ENCODE results near the gene FNDC10.
A peak's percentile ranks its signal among the peaks of the same experiment; 100 is the strongest.
"Not testable (repeated sequence)": the region's sequence is repeated elsewhere in the genome, so short reads cannot be mapped to it uniquely, and the experiment has no call there.

Gene FNDC10

DNA sequence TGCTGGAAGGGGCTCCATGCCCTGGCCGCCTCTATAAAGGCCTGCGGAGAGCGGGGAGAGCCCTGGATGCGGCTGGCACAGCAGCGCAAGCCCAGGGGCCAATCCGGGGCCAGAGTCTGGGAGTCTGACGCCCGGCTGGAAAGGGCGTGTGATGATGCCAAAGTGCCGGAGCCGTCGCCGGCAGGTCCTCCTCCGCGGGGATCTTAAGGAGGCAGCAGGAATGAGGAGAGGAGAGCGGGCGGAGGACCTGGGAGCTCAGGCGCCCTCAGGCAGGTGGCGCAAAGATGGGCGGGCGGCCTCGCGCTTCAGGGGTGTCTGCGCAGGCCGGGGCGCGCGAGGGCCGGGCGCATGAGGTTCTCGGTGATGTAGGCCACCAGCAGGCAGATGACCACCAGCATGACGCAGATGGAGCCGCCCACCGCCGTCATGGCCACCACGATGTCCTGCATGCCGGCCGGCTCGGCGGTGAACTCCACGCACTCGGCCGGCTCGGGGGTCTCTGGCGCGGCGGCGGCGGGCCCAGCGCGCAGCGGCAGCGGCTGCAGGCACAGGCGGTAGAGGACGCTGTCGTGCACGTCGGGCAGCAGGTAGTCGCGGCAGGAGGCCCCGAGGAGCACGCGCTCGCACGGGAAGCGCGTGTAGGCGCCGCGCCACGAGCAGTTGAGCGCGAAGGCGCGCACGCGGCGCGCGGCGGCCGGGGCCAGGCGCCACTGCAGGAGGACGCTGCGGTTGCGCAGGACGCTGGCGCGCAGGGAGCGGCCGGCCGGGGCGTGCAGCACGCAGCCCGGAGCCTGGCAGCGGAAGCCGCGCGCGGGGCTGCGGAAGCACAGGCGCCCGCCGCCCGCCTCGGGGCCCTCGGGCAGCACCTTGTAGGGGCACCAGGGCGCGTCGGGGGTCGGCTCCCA lies 653 bp downstream of the FNDC10 start:
- peak; percentile 47 for DNase-seq (ENCODE audit: low read depth)

DNA sequence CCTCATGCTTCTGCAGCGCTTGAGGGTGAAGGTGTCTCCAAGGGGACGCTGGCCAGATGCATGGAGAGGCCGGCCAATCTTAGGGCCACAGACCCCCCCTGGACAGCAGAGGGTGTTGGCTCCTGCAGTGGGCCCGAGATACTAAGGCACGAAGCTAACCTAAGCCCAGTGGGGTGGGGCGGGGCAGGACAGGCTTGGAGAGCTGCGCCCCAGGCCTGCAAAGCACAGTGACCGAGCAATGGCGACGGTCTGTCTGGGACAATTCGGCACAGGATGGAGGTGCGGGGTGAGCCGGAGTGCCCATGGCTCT lies 1.3 kb downstream of the FNDC10 start:
- no peak for DNase-seq (ENCODE audit: low read depth)

DNA sequence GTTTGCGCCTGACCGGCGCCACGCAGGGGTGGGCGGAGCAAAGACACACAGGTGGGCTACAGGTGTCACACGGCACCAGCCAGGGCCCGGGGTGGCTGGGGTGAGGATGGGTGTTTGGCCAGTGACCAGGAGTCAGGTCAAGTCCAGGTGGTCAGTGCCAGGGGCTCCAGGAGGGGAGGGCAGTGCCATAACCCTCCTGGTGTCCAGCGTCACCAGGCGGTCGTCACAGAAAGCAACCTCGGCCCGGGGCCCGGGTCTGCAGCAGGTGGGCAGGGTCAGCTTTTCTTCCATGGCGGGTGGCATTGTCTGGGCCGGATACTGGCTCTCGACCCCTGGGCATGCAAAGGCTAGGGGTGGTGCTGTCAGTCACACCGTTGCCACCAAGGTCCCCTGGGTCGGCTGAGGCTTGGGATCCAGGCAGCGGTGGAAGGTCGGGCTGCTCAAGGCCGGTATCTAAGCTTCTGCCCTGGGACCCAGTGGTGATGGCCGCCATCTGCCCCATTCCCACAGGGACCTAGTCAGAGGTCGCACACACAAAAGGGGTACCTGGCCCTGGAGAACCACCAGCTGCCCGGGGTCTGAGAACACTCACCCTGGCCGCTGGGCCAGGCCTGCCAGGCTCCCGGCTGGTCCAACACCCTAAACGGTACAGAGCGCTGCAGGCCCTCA lies 1.8 kb downstream of the FNDC10 start:
- no peak for DNase-seq (ENCODE audit: low read depth)

DNA sequence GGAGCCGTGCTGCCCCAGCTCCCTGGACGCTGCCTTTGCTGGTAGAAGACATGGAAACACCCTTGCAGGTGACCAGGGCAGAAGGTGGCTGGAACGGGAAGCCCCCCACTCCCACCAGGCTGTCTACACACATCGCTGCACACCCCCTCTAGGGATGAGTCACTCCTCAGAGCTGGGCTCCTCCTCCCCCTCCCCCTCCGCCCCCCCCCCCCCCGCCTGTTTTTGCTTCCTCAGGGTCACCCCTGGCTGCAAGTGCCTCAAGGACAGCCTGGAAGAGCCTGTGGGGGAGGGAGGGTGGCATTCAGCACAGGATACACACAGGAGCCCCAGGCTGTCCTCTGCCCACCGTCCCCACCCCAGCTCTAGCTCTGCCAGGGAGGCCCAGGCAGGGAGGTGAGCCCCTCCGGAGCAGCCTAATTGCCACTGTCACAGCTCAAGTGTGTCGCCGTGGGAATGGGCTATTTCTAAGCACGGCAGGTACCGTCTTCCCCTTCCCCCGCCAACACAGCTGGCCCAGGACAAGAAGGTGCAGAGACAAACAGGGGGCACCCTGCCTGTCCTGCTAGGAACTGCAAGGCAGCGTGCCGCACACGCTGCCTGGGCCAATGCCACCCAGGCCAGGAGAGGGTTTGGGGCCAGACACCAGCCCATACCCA lies 2.5 kb downstream of the FNDC10 start:
- no peak for DNase-seq (ENCODE audit: low read depth)

DNA sequence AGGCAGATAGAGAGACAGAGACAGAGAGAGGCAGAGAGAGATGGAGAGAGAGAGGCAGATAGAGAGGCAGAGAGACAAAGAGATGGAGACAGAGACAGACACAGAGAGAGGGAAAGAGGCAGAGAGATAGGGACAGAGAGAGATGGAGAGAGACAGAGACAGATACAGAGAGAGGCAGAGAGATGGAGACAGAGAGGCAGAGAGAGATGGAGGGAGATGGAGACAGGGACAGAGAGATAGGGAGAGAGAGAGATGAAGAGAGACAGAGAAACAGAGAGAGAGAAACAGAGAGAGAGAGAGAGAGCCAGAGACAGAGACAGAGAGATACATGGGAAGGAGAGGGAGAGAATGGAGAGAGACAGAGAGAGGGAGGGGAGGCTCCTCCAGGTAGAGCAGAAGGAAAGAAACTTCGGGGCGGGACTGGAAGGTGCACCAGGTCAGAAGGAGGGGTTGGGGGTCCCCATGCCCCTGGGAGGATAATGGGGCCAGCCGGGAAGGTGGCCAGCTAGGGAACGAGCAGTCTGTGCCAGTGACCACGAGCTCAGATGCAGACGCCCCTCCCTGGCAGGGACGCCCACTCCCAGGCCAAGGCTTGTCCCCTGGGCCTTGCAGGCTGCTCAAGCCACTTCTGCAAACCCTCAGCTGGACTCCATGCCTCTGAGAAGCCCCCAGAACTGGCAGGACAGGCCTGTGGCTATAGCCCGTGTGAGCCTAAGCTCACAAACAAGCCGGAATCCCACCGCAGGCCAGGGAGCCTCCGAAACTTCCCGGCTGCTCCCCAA lies 3.3 kb downstream of the FNDC10 start:
- no peak for DNase-seq (ENCODE audit: low read depth)

DNA sequence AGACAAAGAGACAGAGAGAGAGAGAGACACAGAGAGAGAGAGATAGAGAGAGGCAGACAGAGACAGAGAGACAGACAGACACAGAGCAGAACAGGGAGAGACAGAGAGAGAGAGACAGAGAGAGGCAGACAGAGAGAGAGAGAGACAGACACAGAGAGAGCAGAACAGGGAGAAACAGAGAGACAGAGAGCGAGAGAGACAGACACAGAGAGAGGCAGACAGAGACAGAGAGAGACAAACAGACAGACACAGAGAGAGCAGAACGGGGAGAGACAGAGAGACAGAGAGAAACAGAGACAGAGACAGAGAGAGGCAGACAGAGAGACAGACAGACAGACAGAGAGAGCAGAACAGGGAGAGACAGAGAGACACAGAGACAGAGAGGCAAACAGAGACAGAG lies 4.6 kb downstream of the FNDC10 start:
- not testable (repeated sequence) for DNase-seq (ENCODE audit: low read depth)

DNA sequence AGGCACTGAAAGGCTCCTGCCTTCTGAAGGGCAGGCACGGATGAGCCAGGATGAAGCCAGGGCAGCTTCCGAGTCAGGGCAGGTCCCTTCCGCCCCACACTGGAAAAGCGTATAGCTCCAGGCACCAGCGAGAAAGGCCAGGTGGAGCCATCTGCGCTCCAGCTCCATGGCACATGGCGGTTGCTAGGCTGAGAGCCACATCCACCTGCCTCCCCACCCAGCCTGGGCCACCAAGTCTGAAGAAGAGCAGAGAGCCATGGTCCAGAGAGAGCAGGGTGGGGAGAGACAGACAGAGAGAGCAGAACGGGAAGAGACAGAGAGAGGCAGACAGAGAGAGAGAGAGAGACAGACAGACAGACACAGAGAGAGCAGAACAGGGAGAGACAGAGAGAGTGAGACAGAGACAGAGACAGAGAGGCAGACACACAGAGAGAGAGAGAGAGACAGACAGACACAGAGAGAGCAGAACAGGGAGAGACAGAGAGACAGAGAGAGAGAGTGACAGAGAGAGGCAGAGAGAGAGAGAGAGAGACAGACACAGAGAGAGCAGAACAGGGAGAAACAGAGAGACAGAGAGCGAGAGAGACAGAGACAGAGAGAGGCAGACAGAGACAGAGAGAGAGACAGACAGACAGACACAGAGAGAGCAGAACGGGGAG lies 5.2 kb downstream of the FNDC10 start:
- no peak for DNase-seq (ENCODE audit: low read depth)

DNA sequence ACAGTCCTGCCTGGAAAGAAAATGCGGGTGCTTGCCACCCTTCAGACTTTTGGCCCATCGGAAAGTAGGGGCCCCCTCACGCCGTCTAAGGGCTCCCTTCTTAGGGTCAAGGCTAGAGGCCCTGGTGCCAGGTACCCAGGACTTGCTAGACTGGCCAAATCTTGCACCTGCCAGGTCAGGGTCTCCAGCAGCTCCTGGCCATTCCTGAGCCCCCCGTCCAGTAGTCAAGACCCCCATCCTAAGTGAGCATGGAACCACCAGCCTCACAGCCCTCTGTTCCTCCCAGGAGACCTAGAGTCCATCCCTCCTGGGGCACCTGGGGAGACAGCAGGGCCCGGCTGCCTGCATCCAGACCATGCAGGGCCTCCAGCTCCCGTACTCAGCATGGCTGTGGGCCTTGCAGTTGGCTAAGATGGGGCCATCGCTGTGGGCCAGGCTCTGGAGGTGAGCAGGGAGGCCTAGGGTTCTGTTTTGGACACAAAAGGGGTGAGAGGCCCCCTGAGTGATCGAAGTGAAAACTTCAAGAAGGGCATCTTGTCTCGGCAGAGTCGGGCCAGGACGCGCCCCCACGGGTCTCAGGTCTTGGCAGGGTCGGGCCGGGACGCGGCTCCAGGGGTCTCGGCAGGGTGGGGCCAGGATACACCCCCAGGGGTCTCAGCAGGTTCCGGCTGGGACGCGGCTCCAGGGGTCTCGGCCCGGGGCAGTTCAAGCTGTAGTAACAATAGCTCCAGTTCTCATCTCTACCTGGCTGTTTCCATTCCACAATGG lies 5.9 kb downstream of the FNDC10 start:
- no peak for DNase-seq (ENCODE audit: low read depth)

DNA sequence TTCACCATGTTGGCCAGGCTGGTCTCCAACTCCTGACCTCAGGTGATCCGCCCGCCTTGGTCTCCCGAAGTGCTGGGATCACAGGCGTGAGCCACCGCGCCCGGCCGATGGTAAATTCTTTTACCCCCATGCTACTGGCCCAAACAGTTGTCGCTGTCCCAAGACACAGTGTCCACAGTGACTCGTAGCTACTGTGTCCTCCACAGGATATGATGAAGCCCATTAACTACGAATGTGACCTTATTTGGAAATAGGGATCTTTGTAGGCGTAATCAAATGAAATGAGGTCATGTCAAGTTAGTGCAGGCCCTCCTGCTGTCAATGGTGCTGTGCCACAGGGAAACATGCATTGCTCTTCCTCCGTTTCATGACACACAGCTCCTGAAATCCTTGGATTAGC lies 8.5 kb downstream of the FNDC10 start:
- no peak for DNase-seq (ENCODE audit: low read depth)

DNA sequence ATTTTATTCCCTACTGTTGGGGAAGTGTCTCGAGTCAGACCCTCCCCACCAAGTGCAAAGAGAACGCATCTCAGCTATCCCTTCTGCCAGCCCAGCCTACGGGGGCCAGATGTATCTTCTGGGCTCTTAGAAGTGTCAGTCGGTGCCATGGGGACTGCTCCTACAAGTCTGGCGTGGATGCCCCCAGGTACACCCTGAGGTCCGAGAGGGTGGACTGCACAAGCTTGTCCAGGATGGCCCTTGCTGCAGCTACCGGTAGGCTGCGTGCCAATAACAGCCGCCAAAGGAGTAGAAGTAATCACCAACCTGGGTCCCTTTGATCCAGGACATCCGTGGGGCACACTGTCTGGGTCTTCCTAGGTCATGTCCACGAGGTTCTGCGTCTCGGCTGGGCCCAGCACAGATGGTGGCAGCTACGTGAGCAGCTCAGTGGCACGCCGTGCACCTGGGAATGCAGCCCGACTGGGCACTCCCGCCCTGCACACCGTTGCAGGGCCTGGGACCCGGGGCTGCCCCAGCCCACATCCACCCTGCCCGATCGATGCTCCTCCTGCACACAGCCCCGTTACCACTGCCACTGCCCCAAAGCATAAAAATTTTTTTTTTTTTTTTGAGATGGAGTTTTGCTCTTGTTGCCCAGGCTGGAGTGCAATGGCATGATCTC lies 16.5 kb downstream of the FNDC10 start:
- DNase-seq (ENCODE audit: low read depth), result no peak

DNA sequence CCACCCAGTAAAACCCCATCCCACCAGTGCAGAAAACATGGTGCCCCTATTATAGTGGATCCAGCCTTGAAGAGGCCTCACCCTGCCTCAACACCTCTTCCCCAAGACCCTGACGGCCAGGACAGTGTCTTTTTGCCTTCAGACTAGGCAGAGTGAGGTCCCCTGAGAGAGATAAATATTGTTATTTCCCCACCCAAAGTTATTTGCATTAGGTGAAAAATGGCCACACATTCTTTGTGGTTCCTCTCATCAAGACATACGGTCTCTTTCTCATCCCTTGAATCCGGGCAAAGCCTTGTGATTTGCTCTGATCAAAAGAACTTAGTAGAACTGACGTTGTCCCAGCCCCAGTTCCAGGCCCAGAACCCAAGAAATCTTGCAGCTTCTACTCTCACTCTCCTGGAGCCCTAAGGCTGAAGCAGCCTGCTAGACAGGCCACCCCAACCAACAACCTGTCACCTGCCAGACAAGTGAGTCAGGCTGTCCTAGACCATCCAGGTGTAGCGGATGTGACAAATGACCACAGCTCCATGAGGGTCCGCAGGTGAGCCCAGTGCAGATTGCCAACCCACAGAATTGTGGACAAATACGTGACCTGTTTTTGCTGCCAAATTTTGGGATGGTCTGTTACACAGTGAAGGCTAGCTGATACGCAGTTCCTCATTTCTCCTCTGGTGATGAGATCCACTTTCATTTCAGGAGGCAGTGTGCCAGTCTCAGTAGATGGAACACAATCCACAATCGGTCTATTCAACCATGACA lies 17.2 kb downstream of the FNDC10 start:
- DNase-seq (ENCODE audit: low read depth), result no peak

DNA sequence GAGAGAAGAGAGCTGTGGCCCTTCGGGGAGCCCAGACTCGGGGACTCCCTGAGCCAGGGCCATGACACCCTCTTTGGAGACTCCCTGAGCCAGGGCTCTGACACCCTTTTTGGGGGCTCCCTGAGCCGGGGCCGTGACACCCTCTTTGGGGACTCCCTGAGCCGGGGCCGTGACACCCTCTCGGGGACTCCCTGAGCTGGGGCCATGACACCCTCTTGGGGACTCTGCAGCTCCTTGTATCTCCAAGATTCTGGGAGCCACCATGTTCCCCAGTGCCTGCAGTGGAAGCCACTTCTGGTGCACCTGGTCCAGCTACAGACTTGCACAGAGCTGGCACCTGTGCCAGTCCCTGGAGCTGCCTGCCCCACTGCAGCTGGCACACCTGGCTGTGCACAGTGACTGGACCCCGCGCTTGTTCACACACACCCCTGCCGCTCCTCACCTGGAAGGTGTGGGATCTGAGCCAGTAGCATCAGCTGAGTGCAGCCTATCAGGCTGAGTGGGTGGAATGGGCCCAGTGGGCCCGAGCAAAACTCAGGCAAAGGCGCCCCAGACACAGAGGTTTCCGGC lies 21.5 kb downstream of the FNDC10 start:
- DNase-seq (ENCODE audit: low read depth), result no peak

DNA sequence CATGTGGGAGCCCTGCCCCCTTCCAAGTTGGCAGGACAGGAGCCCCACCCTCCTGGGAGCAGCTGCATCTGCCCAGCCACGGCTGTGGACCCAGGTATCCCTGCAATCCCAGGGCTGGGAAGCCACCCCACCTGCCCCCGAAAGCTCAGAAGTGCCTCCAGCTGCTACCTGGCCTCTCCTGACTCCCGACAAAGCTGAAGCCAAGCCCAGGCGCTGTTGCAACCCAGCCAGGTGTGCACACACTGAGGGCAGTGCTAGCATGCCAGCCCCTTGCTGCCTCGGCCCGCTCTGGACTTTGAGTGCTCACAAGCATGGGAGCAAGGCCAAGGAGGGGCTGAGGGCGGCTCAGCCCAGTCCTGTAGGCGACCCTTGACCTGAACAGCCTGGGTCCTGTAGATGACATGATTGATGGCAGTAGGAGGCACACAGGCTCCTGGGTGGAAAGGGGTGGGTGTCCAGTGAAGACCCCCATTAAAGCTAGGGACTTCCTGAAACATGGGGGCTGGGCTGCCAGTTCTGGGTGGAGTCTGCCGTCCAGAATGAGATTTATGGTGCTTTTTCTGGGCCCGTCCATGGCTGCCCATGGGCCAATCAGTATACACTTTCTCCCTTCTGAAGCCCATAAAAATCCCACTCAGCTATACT lies 22.4 kb downstream of the FNDC10 start:
- DNase-seq (ENCODE audit: low read depth), result no peak

DNA sequence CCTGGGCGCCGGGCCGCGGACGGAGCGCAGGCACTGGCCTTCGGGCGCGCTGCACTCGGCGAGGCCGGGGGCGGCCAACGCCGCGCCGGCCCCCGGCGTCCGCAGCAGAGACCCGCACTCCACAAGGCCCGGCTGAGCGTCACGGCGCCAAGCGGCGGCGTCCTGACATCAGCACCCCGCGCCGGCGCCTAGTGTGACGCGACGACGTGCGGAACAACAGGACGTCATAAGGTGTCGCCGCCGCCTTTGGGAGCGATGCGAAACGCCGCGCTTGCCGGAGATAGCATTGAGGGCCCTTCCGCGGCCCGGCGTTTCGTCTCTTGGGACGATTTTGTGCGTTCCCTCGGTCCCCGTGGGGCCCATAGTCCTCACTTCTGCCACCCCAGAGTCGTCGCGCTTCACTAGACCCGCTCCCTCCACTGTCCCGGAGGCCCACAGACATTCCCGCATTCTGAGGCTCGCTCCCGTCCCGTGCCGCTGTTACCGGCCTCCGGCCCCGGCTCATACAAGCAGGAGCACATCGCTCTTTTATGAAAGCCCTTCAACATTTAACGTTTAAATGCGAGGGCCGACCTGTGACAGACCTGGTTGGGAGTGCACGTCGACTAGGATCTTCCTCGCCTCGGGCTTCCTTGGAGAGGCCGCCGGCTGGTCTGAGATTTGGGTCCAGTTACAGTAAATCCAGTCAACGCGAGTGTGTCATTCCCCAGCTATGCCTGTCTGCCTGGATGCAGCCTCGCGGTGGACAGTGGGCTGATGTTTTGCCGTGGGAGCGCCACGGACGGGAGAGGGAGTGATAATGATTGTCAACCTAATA lies 25.0 kb downstream of the FNDC10 start, which contains the start of gene SSU72:
SSU72 (minus strand) TSS at position 143 of the 817 bp plus-strand sequence. CDS start 306 bp downstream, outside the sequence.
- peak; percentile 93 for DNase-seq (ENCODE audit: low read depth)

DNA sequence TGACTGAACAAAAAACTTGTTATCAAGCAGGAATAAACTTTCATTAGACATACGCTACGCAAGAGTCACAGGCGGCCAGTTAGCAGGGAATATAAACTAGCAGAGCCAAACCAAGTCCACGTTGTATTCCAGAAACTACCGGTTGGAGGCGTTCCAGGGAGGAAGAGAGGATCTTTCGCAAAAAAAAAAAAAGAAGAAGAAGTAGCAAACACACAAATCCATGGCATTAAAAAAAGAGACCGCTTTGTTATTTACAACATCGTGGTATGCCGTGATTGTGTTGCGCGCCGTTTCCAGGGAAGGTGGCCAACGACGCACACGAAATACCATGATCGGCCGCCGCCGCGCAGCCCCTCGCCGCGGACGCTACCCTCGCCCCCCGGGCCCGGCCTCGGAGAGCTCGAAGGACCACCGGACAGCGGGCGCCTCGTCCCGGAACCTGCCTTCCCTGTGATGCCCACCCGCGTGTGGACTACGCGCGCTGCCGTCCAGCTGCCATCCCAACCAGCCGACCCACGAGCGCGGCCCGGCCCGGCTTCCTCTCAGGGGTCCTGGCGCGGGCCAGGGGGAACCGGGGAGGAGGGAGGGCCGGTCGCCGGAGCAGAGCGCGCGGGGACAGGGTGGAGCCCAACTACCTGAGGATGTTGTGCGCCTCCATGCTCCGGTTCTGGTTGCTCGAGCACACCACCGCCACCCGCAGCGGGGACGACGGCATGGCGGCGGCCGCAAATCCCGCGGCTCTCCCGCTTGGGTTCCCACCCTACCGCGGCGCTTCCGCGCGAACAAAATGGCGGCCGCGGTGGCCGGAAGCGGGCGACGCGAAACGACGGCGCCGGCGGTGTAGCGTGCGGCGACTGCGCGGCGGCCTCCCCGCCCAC lies 25.9 kb downstream of the FNDC10 start:
- DNase-seq (ENCODE audit: low read depth), result peak; percentile 75

DNA sequence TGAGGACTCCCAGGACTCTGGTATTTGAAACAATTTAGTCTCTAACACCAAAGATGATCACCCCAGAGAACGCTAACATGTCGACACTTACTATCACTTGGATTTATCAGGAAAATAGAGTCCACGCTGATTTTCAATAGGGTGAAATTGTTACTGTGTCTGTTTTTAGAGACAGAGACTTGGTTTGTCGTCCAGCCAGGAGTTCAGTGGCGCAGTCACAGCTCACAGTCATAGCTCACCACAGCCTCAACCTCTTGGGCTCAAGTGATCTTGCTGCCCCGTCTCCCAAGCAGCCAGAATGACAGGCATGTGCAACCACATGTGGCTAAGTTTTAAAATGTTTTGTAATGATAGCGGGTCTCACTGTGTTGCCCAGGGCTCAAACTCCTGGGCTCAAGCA lies 30.6 kb downstream of the FNDC10 start:
- DNase-seq (ENCODE audit: low read depth), result peak; percentile 16

DNA sequence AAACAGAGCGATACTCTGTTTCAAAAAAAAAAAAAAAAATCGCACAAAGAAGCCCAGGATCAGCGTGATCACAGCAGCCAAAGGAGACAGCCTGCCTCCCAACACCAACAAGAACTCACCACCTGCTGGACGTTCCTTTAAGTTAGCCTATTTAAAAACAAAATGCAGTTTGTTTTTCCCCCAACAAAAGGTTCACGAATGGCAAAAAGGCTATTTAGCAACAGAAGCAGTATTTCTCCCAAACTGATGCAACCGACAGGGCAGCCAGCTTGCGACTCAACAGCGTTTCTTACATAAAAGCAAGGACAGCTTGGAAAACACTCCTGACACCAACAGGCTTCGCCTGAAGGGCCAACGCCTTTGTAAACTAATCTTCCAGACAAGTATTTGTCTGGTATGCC lies 32.0 kb downstream of the FNDC10 start:
- peak; percentile 27 for DNase-seq (ENCODE audit: low read depth)

All from iris pigment epithelial cell (primary cell).